IPS-NIHi11 (cell line): ENCODE results near the gene TRNP1.
A peak's percentile ranks its signal among the peaks of the same experiment; 100 is the strongest.

ENCODE experiments used
- DNase-seq: peaks from one replicate; pipeline ENCODE4 v3.0.0; 2012; ENCODE audit warnings: mixed read lengths, low spot score

Gene TRNP1

DNA sequence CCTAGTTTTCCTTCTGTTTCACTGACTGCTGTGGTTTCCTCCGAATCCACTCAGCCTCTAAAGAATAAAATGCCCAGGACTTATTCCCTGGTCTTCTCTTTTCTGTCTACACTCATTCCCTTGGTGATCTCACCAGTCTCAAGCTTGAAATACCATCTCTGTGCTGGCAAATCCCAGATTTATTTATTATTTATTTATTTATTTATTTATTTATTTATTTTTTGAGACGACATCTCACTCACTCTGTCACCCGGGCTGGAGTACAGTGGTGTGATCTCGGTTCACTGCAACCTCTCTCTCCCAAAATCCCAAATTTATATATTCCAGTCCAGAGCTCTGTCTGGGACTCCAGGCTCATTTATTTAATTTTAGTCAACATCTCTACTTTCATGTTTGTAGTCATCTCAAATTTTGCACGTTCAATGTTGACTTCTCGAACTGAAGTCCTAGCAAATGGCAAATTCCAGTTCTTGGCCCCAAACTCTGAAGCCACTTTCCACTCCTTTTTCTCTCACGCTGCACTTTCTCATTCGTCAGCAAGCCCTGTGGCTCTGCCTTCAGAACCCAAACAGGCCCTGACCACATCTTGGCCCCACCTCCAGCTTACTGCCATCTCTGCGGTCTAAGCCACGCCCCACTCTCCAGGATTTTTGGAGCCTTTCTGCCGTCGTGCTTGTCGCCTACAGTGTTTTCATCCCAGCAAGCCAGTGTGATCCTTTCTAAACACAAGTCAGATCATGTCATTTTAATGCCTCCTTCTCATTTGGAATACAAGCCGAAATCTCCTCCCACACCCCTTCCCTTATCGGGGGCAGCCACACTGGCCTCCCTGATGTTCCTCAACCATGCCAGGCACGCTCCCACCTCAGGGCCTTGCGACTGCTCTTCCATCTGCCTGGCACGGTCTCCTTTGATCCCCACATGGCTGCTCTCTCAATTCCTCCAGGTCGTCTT lies 33.4 kb downstream of the TRNP1 start:
- DNase-seq: peak; percentile 75

DNA sequence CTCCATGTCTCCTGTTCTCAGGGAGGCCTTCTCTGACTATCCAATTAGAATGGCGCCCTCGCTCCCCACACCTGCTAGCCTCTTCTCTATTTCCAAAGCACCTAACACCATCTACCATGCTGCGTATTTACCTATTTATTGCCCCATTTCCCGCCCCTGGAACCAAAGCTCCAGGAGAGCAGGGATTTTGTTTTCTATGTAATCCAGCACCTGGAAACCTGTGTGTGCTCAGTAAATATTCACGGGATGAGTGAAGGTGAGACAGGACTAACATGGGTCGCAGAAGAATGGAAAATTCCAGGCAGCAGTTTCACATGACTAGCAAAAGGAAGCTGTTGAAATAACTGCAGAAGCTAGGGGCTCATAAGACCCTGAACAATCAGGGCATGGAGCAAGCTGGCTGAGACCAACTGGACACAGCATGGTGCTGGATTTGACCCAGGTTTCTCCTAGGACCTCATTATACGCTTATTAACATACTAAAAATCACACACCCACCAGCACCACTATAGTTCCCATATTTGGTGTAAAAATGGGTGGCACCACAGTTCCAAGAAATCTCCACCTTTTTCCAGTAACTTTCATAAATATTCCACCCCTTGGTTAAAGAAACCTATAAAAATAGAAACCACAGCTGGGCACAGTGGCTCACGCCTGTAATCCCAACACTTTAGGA lies 34.2 kb downstream of the TRNP1 start:
- no peak for DNase-seq

GRCh38 chr1:27029517-27029916 lies 36.0 kb downstream of the TRNP1 start:
- DNase-seq: no peak

- DNase-seq: peak; percentile 80
These were observed 38.0 kb downstream of the TRNP1 start for GRCh38 chr1:27031235-27032118.

DNA sequence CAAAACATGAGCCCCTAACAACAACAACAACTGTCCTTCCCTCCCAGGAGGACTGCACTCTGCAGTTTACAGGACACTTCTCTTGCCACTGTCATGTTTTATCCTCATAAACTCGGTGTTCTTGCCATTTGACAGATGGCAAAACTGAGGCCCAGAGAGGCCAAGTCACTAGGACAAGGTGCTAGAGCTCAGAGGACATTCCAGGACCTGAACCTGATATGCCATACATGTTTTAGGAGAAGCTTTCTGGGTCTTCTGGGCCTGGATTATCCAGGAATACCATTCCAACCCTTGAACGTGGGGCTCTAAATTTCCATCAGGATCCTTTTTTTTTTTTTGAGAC lies 38.6 kb downstream of the TRNP1 start:
- DNase-seq: no peak

DNA sequence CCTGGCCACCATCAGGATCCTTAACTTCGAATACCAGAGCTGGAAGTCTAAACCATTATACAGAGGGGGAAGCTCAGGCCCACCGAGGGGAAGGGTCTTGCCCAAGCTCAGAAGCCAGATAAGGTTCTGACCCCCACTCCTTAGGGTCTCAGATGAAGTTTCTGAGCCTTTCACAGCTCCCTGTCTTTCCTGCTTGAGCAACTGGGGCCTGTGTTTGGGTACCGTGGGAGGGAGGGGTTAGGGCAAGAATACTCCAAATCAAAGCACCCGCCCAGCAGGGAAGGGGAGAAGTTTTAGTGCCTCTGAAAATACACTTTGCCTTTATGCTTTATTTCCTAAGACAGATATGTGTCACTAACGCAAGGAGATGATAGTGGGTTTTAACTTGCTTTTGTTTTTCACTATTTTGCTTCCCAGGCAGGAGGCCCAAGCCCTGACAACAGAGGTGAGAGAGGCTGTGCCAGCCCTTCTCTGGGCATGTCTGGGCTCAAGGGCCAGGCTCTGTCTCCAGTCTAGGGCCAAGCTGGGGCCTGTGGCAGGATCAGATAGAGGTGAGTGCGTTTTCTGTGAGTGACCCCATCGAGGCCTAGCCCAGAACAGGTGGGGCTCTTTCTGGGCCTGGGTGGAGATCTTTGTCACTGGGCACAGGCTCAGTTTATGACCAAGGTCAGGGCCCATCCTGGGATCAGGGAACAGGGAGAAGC lies 39.7 kb downstream of the TRNP1 start:
- DNase-seq: no peak

- no peak for DNase-seq
These were observed 41.9 kb downstream of the TRNP1 start for GRCh38 chr1:27035344-27035743.

DNA sequence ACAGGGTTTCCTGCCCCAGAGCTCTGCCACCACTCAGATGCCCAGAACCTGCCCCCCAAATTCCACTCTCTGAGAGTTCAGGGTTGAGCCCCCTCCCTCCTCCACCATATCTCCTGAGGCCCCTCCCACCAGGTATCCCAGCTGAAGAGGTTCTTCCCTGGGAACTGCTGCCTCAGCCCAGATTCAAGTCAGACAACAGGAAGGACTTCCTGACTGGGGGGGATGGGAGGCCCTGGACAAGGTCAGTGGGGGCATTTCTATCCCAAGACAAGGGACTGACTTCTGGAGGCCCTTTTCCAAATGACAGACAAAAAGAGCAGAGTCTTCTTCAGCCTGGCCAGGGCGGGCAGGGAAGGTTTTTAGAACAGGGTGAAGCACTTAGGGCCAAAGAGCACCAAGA lies 43.2 kb downstream of the TRNP1 start:
- no peak for DNase-seq

- DNase-seq: no peak
These were observed 44.0 kb downstream of the TRNP1 start for GRCh38 chr1:27037518-27037917.

DNA sequence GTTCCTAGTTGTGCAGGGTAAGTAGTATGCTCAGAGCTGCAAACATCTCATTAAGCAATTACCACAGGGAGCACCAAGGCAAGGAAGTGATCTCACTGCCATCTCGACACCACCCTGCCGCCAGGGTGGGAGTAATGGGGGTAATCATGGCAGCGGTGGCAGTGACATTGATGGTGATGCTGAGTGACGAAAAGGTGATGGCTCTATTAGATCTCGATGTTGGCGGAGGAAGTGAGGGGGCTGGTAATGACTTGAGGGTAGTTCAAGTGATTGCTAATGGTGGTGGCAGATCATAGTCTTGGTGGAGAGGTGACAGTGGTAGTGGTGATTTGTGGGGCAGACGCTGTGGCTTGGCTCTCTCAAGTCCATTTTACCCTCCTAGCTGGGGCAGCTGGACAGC lies 44.5 kb downstream of the TRNP1 start:
- DNase-seq: no peak

- DNase-seq: no peak
These were observed 49.2 kb downstream of the TRNP1 start for GRCh38 chr1:27042670-27043069.

GRCh38 chr1:27044613-27045151 lies 51.2 kb downstream of the TRNP1 start:
- DNase-seq: peak; percentile 81

GRCh38 chr1:27045973-27046558 lies 52.6 kb downstream of the TRNP1 start:
- DNase-seq: peak; percentile 76

GRCh38 chr1:27047914-27048313 lies 54.4 kb downstream of the TRNP1 start:
- DNase-seq: no peak

- DNase-seq: no peak
These were observed 55.6 kb downstream of the TRNP1 start for GRCh38 chr1:27049100-27049499.

- DNase-seq: peak; percentile 50
These were observed 56.1 kb downstream of the TRNP1 start for GRCh38 chr1:27049607-27050006.
